Testis (tissue), 2 donors: ENCODE data around the gene RBM17.

ENCODE experiments used
- POLR2A ChIP-seq: fragments of 450-650 bp; IDR thresholded peaks from one replicate; pipeline ENCODE4 v1.6.1; 2017; ENCODE audit warnings: antibody characterized with exemption, mild to moderate bottlenecking, moderate library complexity
- TF ChIP-seq, protein P1 (sequence below), 3 experiments: fragments of 450-650 bp in 2 of 3; fragments of 200-600 bp in 1 of 3; sonication (generic) in 1 of 3; IDR thresholded peaks; one replicate each; pipeline ENCODE4 v1.5.1; 2016 to 2019; ENCODE audit warnings: antibody characterized with exemption in 3 of 3, mild to moderate bottlenecking in 2 of 3, moderate library complexity in 1 of 3

DNA sequence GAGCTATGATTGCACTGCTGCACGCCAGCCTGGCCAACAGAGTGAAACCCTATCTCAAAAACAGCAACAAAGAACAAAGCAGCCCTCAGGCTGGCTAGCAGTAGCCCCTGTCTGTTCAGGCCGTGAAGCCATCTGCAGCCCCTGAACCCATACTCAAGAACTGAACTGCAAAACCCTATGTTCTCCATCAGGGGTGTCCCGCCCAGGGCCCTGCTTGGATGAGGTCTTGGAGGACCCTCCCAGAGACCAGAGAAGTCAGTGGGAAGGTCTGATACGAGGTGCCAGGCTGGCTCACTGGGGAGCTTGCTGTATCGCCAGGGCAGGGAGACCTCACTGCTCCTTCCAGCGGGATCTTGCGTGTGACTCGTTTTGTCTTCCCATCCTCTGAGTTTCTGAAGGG, 39.3 kb downstream of the RBM17 start:
- TF ChIP-seq, protein P1, sequence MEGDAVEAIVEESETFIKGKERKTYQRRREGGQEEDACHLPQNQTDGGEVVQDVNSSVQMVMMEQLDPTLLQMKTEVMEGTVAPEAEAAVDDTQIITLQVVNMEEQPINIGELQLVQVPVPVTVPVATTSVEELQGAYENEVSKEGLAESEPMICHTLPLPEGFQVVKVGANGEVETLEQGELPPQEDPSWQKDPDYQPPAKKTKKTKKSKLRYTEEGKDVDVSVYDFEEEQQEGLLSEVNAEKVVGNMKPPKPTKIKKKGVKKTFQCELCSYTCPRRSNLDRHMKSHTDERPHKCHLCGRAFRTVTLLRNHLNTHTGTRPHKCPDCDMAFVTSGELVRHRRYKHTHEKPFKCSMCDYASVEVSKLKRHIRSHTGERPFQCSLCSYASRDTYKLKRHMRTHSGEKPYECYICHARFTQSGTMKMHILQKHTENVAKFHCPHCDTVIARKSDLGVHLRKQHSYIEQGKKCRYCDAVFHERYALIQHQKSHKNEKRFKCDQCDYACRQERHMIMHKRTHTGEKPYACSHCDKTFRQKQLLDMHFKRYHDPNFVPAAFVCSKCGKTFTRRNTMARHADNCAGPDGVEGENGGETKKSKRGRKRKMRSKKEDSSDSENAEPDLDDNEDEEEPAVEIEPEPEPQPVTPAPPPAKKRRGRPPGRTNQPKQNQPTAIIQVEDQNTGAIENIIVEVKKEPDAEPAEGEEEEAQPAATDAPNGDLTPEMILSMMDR (IDR thresholded peaks at IDR 0.05), result no peak
- TF ChIP-seq POLR2A, result no peak
